Measurements from ENCODE around the gene COL9A3.

COL9A3 gene

DNA sequence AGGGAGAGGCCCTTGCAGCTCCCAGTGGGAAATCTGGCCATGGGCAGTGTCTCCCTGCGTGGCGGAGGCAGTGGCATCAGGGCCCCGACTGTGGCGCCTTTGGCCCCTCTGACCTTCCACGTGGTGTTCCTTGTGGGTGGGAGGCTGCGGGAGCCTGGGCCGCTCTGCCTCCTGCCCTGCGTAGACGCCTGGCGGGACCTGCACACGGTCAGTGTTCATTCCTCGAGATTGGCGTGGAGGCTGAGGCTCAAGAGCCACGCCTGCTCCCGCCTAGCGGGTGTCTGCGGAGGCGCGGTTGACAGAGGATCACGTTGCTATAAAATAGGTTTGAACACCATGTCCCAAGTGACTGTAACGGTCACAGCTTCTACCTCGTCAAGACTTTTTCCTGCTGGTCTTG, 14.0 kb downstream of the COL9A3 start:
- Histone ChIP-seq H3K4me3 (ENCODE audit: low read depth, low read length) (no peak overlapping the region), H3K27ac (no peak overlapping the region), H3K4me1 (no peaks in the 10 kb centered on the region), H2AFZ (no peak overlapping the region), H3K4me2 (ENCODE audit: low read length) (no peak overlapping the region), H3K27me3 (ENCODE audit: control insufficient read depth, insufficient read depth, low read length) (no peaks in the 10 kb centered on the region), H3K36me3 (ENCODE audit: control insufficient read depth, insufficient read depth, low read length) (no peaks in the 10 kb centered on the region), H3K79me2 (no peaks in the 10 kb centered on the region), H3K9me3 (ENCODE audit: control insufficient read depth, low read length) (no peaks in the 10 kb centered on the region), H3K9ac (no peak overlapping the region)
- TF ChIP-seq, protein P1, sequence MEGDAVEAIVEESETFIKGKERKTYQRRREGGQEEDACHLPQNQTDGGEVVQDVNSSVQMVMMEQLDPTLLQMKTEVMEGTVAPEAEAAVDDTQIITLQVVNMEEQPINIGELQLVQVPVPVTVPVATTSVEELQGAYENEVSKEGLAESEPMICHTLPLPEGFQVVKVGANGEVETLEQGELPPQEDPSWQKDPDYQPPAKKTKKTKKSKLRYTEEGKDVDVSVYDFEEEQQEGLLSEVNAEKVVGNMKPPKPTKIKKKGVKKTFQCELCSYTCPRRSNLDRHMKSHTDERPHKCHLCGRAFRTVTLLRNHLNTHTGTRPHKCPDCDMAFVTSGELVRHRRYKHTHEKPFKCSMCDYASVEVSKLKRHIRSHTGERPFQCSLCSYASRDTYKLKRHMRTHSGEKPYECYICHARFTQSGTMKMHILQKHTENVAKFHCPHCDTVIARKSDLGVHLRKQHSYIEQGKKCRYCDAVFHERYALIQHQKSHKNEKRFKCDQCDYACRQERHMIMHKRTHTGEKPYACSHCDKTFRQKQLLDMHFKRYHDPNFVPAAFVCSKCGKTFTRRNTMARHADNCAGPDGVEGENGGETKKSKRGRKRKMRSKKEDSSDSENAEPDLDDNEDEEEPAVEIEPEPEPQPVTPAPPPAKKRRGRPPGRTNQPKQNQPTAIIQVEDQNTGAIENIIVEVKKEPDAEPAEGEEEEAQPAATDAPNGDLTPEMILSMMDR (IDR thresholded peaks at IDR 0.05) = no peak

DNA sequence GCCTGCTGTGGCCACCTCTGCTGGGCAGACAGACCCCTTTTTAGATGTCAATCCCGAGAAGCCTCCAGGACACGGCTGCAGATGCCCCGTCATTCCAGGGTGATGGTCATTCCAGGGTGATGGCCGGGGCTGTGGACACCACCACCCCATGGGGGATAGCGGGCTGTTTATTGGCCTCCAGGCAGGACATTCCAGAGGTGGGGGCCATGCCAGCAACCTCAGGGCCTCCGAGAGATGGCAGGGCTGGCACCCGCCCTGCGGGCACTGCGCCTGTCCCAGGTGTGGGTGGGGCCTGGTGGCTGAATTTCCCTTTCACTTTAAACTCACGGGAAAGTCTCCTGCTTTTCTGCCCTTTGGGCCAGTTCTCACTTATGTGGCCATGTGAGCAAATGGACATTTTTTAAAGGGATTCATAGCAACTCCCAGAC, 14.5 kb downstream of the COL9A3 start:
- TF ChIP-seq, protein P1 (IDR thresholded peaks at IDR 0.05) = no peak
- Histone ChIP-seq H3K27me3 (ENCODE audit: control insufficient read depth, insufficient read depth, low read length) (no peaks in the 10 kb centered on the region), H3K4me2 (ENCODE audit: low read length) (no peak overlapping the region), H3K79me2 (no peaks in the 10 kb centered on the region), H3K27ac (no peak overlapping the region), H3K9me3 (ENCODE audit: control insufficient read depth, low read length) (no peaks in the 10 kb centered on the region), H2AFZ (no peak overlapping the region), H3K4me1 (no peaks in the 10 kb centered on the region), H3K9ac (no peak overlapping the region), H3K4me3 (ENCODE audit: low read depth, low read length) (no peak overlapping the region), H3K36me3 (ENCODE audit: control insufficient read depth, insufficient read depth, low read length) (no peaks in the 10 kb centered on the region)

DNA sequence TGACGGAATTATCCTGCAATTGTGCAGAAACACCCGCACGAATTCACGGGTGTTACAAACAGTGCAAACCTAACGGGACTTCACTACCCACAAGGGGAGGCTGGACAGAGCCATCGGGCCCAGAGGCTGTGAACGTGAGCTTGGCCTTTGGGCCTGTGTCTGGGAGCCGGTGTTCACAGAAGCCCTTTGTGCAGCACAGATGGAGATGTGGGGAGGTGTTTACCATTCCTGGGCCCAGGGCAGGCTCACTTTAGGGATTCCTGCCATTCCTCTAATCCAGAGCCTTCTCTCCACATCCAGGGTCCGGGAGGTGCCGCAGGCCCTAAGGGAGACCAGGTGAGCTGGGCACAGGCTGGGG, 15.0 kb downstream of the COL9A3 start:
- Histone ChIP-seq H3K9ac (no peak overlapping the region), H3K36me3 (ENCODE audit: control insufficient read depth, insufficient read depth, low read length) (no peaks in the 10 kb centered on the region), H3K4me3 (ENCODE audit: low read depth, low read length) (no peak overlapping the region), H3K27me3 (ENCODE audit: control insufficient read depth, insufficient read depth, low read length) (no peaks in the 10 kb centered on the region), H3K9me3 (ENCODE audit: control insufficient read depth, low read length) (no peaks in the 10 kb centered on the region), H3K4me1 (no peaks in the 10 kb centered on the region), H2AFZ (no peak overlapping the region), H3K27ac (no peak overlapping the region), H3K4me2 (ENCODE audit: low read length) (no peak overlapping the region), H3K79me2 (no peaks in the 10 kb centered on the region)
- TF ChIP-seq, protein P1 (IDR thresholded peaks at IDR 0.05) = no peak

DNA sequence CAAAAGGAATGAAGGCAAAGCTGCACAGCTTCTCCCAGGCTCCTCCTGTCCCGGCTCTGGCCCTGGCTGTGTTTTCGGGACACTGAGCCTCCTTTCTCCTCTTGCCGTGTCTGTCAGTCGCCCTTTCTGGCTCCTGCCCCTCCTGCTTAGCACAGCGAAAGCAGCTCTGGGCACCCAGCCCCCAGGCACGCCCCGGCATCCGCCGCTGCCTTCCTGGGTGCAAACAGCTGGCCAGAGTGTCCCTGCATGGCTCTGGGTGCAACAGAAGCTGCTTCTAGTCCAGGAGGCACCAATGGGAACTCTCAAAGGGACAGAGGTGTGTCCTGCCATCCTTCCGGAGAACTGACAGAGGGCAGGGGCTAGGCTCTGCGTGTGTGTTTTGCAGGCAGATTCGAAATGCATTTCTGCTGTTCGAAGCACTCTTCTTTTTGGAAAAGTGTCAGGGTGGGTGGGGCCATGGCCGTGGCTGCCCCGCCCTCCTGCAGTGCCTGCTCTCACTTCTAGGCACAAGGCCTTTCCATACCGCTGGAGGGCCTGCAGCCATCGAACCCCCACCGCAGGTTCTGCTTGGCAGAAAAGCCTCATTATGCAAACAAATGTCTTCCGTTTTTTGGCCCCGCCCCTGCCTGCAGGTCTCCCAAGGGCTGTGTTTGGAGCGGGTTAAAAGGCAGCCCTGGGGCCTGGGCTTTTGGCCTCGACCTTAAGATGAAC, 15.5 kb downstream of the COL9A3 start:
- no peak overlapping the region for H3K27ac ChIP-seq
- H3K4me1 ChIP-seq = no peaks in the 10 kb centered on the region
- H3K9ac ChIP-seq = no peak overlapping the region
- no peak overlapping the region for H2AFZ ChIP-seq
- no peaks in the 10 kb centered on the region for H3K27me3 ChIP-seq (ENCODE audit: control insufficient read depth, insufficient read depth, low read length)
- H3K79me2 ChIP-seq = no peaks in the 10 kb centered on the region
- H3K36me3 ChIP-seq (ENCODE audit: control insufficient read depth, insufficient read depth, low read length) = no peaks in the 10 kb centered on the region
- no peaks in the 10 kb centered on the region for H3K9me3 ChIP-seq (ENCODE audit: control insufficient read depth, low read length)
- TF ChIP-seq, protein P1 (IDR thresholded peaks at IDR 0.05) = no peak
- no peak overlapping the region for H3K4me2 ChIP-seq (ENCODE audit: low read length)
- H3K4me3 ChIP-seq (ENCODE audit: low read depth, low read length) = no peak overlapping the region

DNA sequence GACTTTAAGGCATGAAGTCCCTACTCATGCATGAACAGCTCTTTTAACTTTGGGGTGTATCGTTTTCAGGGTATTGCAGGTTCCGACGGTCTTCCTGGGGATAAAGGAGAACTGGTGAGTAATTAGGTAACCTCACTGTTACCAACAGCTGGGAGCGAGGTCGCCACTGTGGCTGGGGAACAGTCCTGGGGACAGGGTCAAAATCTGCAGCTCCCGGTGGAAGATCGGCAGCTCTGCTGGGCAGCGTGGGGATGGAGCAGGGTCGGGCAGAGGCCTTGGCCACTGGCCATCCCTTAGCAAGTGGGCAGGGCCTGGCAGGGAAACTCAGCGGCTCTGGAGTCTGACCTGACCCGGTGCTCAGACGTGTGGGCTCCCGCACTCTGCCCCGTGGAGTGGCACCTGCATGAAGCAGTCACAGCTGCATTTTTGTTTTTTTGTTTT, 16.1 kb downstream of the COL9A3 start:
- no peaks in the 10 kb centered on the region for H3K27me3 ChIP-seq (ENCODE audit: control insufficient read depth, insufficient read depth, low read length)
- H3K36me3 ChIP-seq (ENCODE audit: control insufficient read depth, insufficient read depth, low read length) = no peaks in the 10 kb centered on the region
- H3K9me3 ChIP-seq (ENCODE audit: control insufficient read depth, low read length) = no peaks in the 10 kb centered on the region
- H3K9ac ChIP-seq = no peak overlapping the region
- H2AFZ ChIP-seq = no peak overlapping the region
- H3K4me2 ChIP-seq (ENCODE audit: low read length) = no peak overlapping the region
- no peaks in the 10 kb centered on the region for H3K79me2 ChIP-seq
- no peak overlapping the region for H3K27ac ChIP-seq
- TF ChIP-seq, protein P1 (IDR thresholded peaks at IDR 0.05) = no peak
- no peak overlapping the region for H3K4me3 ChIP-seq (ENCODE audit: low read depth, low read length)
- no peaks in the 10 kb centered on the region for H3K4me1 ChIP-seq

Measured in parathyroid adenoma (tissue), 2 donors.